Effector memory CD8-positive, alpha-beta T cell (primary cell): ENCODE data around the gene TMX4.

Experiments
- ATAC-seq: fragments of 150-1000 bp; cut with Tn5 transposase; replicated peaks from 2 replicates; pipeline ENCODE4 v1.10.0; 2021; ENCODE audit warnings: mild to moderate bottlenecking, moderate library complexity
- DNase-seq, 3 experiments: peaks; one replicate each; pipeline ENCODE4 v3.0.0; 2021
- H3K27ac Mint-ChIP-seq, 2 donors: one replicate each; pipeline ENCODE4 v1.8.0; 2022; ENCODE audit warnings: mild to moderate bottlenecking in 2 of 2, mixed read lengths in 2 of 2, moderate library complexity in 2 of 2
- H3K27me3 Mint-ChIP-seq, 2 donors: one replicate each; pipeline ENCODE4 v1.8.0; 2022; ENCODE audit warnings: mixed read lengths in 2 of 2
- H3K36me3 Mint-ChIP-seq: one replicate; pipeline ENCODE4 v1.8.0; 2022; ENCODE audit warnings: mild to moderate bottlenecking, moderate library complexity, mixed read lengths; ENCODE audit not compliant: insufficient read depth
- H3K4me1 Mint-ChIP-seq, 2 donors: one replicate each; pipeline ENCODE4 v1.8.0; 2022; ENCODE audit warnings: low read depth in 2 of 2, mixed read lengths in 2 of 2
- H3K4me3 Mint-ChIP-seq, 2 donors: one replicate each; pipeline ENCODE4 v1.8.0; 2022; ENCODE audit warnings: mild to moderate bottlenecking in 2 of 2, mixed read lengths in 2 of 2, moderate library complexity in 2 of 2
- H3K9me3 Mint-ChIP-seq, 2 donors: one replicate each; pipeline ENCODE4 v1.8.0; 2022; ENCODE audit warnings: mixed read lengths in 2 of 2
- total RNA-seq, 9 experiments: gene quantifications; one replicate each; lab custom pipeline; 2026; lab: John Stamatoyannopoulos, UW

The TMX4 gene, protein sequence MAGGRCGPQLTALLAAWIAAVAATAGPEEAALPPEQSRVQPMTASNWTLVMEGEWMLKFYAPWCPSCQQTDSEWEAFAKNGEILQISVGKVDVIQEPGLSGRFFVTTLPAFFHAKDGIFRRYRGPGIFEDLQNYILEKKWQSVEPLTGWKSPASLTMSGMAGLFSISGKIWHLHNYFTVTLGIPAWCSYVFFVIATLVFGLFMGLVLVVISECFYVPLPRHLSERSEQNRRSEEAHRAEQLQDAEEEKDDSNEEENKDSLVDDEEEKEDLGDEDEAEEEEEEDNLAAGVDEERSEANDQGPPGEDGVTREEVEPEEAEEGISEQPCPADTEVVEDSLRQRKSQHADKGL
- total RNA-seq: 65.3 to 181 (median 122) reads per million in 9 experiments

DNA sequence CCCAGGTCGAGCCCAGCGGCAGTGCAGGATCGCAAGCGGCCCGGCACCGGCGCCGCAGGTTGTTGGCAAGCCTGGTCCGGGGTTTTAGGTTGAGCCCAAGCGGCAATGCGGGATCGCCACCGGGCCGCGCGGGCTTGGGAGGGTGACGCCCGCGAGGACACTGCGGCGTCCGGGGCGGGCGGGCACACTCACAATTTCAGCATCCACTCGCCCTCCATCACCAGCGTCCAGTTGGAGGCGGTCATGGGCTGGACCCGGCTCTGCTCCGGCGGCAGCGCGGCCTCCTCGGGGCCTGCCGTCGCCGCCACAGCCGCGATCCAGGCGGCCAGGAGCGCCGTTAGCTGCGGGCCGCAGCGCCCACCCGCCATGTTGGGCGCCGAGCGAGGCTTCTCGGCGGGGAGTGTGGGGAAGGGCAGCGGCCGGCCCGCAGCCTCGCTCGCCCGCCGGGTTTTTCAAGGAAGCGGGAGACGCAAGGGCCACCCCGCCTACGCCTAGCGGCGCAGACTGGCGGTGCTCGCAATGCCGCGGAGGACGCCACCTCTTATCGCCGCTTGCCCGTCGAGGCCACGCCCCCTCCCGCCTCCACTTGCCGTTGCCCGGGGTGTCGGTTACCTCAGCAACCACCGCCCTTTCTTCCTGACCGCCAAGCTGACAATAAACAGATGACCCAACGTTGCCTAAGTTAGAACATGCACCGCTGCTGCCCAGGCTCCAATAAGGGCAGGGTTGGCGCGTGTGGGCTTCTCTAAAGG is at the start of gene TMX4:
TSS of gene TMX4 (minus strand) at position 516 of the 752 bp plus-strand sequence. CDS start at position 368, 148 bp downstream.
- Mint-ChIP-seq H3K27ac (peak within 1 kb of the TSS; percentile 92 to 94), H3K4me1 (peaks cover 25 to 38% of the 10 kb centered on the region in 2 donors), H3K36me3 (peaks cover 32% of the 10 kb centered on the region), H3K9me3 (no peaks in the 10 kb centered on the region), H3K4me3 (peak within 1 kb of the TSS; percentile 83 to 90), H3K27me3 (no peaks in the 10 kb centered on the region)
- DNase-seq (peak; percentile 87 to 93 (median 92)), ATAC-seq (peak; percentile 84)

DNA sequence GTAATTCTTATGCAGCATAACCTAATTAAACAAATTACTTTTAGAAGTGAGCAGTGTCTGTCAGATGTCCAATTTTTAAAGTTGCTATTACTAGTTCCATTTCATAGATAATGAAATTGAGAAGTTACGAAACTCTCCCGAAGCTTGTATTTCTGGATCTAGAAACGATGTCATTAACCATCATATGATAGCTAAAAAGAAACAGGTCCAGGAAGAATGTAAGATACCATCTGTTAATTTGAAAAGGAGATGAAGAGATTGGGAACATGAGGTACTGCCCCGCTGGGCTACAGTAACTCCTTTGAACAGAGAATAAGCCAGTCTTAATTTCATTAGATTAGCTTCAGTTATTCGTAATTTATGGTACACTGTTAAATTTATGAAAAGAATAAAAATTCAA is 47.5 kb upstream of the TMX4 start:
- Mint-ChIP-seq H3K4me3 (no peak overlapping the region), H3K4me1 (no peaks in the 10 kb centered on the region), H3K27ac (no peak overlapping the region), H3K27me3 (peaks cover 23 to 37% of the 10 kb centered on the region in 2 donors), H3K36me3 (no peaks in the 10 kb centered on the region), H3K9me3 (no peaks in the 10 kb centered on the region)
- no peak for ATAC-seq
- DNase-seq: no peak

DNA sequence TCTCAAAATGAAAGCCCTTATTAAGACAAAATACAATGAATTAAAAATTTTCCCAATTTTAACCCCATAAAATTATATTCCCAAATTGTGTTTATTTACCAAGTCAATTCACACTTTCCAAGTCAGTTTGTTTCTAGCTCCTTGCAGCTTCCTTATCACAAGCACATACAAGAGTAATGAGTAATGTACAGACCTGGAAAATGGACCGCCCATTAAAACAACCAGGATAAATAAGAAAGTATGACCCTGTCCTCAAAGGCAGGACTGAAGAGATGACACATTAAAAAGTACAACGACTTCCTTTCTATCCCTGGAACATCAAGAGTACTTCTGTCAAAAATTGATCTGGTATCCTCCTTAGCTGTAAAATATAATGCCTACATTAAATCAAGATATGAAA is 47.1 kb upstream of the TMX4 start:
- H3K4me3 Mint-ChIP-seq: no peak overlapping the region
- H3K36me3 Mint-ChIP-seq: no peaks in the 10 kb centered on the region
- DNase-seq (no peak), ATAC-seq (no peak)
- H3K9me3 Mint-ChIP-seq: no peaks in the 10 kb centered on the region
- no peaks in the 10 kb centered on the region for H3K4me1 Mint-ChIP-seq
- peaks cover 23 to 37% of the 10 kb centered on the region in 2 donors for H3K27me3 Mint-ChIP-seq
- H3K27ac Mint-ChIP-seq: no peak overlapping the region

DNA sequence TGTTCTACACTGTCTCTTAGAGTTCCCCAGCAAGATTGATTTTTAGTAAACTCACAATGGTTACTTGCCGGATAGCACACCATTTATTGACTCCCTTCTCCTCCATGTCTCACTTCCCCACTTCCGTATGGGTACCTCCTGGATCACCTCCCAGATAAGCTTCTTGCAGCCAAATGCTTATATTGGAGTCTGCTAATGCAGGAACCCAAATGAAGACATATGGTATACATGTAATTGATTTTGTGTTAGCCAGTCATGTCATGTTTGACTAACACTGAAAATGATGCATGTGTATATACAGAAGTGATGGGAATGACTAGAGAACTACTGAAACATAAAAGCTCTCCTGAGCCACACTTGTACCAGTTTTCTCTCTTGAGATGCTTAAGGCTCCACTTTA is 46.1 kb upstream of the TMX4 start:
- no peaks in the 10 kb centered on the region for H3K9me3 Mint-ChIP-seq
- H3K36me3 Mint-ChIP-seq: no peaks in the 10 kb centered on the region
- peaks cover 23 to 37% of the 10 kb centered on the region in 2 donors for H3K27me3 Mint-ChIP-seq
- no peak overlapping the region for H3K27ac Mint-ChIP-seq
- H3K4me3 Mint-ChIP-seq: no peak overlapping the region
- H3K4me1 Mint-ChIP-seq: no peaks in the 10 kb centered on the region
- ATAC-seq (no peak), DNase-seq (no peak)

DNA sequence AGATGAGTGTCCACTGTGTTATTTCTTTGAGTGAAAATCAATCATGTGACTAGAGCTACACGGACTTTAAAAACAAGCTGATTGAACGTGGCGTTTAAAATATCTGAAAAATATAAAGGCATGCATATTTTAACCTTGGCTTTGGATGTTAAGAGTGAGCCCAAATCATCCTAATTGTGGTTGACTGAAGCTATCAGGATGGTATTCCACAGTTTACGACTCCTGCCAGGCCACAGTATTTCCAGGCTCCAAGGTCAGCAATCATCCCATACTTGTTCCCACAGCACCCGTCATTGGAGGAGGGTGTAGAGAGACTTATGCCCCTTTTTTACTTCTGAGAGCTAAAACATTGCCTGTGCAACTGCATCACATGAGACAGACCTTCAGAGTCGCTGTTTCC is 43.2 kb upstream of the TMX4 start:
- peaks cover 19 to 30% of the 10 kb centered on the region in 2 donors for H3K27me3 Mint-ChIP-seq

DNA sequence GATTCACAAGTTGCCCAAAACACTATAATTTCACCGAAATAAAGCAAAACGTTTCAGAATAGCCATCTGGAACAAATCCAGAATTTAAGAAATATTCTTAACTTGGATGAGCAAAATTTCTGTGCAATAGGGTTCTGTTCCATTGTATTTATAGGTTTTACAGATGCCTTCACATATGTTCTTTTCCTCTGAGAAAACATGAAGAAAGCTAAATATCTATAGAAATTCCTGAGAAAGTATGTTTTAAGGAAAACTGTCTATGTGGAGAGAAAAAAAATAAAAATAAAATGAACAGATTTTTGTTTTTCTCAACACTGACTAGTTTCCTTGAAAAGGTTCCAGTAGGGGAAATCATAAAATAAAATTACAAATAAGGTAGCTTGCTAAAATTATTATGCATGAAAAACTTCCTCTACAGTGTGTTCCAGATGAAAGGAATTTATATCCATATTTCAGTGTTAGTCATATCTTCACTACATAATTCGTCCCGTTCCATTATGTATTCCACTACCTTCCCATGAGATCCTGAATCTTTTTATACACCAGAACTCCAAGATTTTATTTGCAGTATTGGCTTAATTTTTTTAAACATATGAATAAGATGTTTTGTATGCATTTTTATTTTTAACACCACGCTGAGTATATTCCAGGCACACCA is 42.4 kb upstream of the TMX4 start:
- no peaks in the 10 kb centered on the region for H3K36me3 Mint-ChIP-seq
- H3K27ac Mint-ChIP-seq: no peak overlapping the region
- H3K4me1 Mint-ChIP-seq: no peaks in the 10 kb centered on the region
- DNase-seq (no peak), ATAC-seq (no peak)
- H3K27me3 Mint-ChIP-seq: peaks cover 18 to 24% of the 10 kb centered on the region in 2 donors
- no peak overlapping the region for H3K4me3 Mint-ChIP-seq
- no peaks in the 10 kb centered on the region for H3K9me3 Mint-ChIP-seq

More for the DNA sequence above, 43.2 kb upstream of the TMX4 start:
- Mint-ChIP-seq H3K27ac (no peak overlapping the region), H3K4me1 (no peaks in the 10 kb centered on the region), H3K36me3 (no peaks in the 10 kb centered on the region), H3K4me3 (no peak overlapping the region), H3K9me3 (no peaks in the 10 kb centered on the region)
- ATAC-seq: no peak
- no peak for DNase-seq

DNA sequence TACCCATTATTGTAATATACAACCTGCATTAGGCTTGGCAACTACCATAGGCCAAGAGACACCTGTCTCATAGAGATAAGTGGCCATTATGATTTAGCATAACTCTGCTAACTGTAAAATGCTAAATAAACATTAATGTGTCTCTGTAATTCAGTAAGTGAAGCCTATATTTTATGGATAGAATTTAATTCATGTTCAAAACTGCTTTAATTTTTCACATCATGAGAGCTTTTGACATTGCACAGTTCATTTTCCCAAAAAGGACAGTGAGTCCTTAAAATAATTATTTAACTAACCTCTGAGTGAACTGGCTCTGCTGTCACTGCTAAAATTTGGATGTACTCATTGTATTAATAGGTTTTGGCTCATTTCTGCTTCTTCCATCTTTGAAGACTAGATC is 41.4 kb upstream of the TMX4 start:
- no peak overlapping the region for H3K4me3 Mint-ChIP-seq
- ATAC-seq: no peak
- no peak overlapping the region for H3K27ac Mint-ChIP-seq
- peaks cover 18 to 25% of the 10 kb centered on the region in 2 donors for H3K27me3 Mint-ChIP-seq
- DNase-seq: no peak
- H3K4me1 Mint-ChIP-seq: no peaks in the 10 kb centered on the region
- H3K9me3 Mint-ChIP-seq: no peaks in the 10 kb centered on the region
- no peaks in the 10 kb centered on the region for H3K36me3 Mint-ChIP-seq

DNA sequence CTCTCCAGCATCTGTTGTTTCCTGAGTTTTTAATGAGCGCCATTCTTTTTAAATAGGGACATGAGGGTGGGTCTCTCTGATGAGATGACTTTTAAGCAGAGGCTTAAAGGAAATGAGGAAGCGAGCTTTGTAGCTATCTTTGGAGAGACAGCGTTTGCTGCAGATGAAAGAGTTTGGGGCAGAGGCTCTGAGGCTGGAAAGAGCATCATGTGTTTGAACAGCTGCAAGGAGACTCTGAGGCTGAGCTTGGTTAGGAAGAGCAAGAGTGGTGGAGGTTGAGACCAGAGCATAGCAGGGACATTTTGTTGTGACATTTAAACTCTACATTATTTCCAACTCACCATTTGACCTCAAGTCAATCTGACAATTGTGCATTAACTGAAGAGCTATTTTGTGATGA is 38.3 kb upstream of the TMX4 start:
- Mint-ChIP-seq H3K9me3 (no peaks in the 10 kb centered on the region), H3K4me3 (no peak overlapping the region), H3K4me1 (no peaks in the 10 kb centered on the region), H3K36me3 (no peaks in the 10 kb centered on the region), H3K27me3 (peaks cover 6 to 7% of the 10 kb centered on the region in 2 donors), H3K27ac (no peak overlapping the region)
- no peak for ATAC-seq
- no peak for DNase-seq

DNA sequence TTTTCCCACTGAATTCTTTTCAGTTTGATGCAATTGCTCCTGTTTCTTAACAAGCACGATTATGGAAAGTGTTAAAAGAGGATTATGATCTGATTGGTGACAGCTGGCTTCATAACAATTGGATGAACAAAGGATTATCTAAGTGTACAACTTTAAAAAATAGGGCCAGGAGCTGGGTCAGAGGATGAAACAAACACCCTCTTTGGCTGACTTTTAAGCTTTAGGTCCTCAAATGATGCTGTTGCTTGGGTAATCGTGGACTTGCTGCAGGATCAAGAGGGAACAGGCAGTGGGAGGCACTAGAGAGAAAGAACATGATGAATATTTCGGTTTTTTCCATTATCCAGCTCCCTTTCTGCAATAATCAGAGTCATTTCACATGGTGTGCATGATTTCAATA is 35.5 kb upstream of the TMX4 start:
- ATAC-seq (no peak), DNase-seq (no peak)
- H3K27ac Mint-ChIP-seq: no peak overlapping the region
- H3K4me3 Mint-ChIP-seq: no peak overlapping the region
- H3K27me3 Mint-ChIP-seq: peaks cover 0 to 6% of the 10 kb centered on the region in 2 donors
- peaks cover 3 to 4% of the 10 kb centered on the region in 2 donors for H3K4me1 Mint-ChIP-seq
- no peaks in the 10 kb centered on the region for H3K36me3 Mint-ChIP-seq
- H3K9me3 Mint-ChIP-seq: no peaks in the 10 kb centered on the region

DNA sequence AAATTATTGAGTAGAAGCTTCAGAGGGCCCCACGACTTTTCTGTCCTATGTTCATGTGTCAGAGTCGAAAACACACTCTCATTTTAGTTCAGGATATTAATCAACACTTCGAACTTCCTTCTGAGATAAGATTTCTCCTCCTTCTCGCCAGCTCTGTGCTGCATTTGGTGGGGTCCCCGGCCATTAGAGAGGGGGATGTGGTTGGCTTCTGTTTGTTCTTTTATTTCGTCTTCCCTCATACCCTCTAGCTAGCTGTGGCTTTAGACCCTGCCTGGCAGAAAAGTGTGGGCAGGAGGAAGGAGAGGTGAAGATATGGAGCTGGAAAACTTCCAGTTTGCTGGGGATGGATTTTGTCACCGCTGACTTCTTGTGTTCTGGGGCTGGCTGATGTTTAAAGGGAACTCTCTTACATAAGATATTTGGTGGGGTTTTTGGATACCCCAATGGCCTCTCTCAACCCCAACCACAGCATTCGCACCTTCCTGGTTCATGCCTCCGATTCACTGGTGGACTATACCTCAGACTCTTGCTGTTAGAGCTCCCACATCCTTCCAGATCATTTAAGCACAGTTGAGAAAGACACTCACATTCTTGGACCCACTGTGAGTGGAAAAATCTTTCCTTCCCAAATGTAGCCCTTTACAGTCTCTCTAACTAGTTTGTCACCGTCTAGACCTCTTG is 30.7 kb upstream of the TMX4 start:
- Mint-ChIP-seq H3K4me3 (no peak overlapping the region), H3K27me3 (peaks cover 2 to 8% of the 10 kb centered on the region in 2 donors), H3K4me1 (peaks cover 6 to 7% of the 10 kb centered on the region in 2 donors), H3K36me3 (no peaks in the 10 kb centered on the region), H3K9me3 (no peaks in the 10 kb centered on the region), H3K27ac (no peak overlapping the region)
- DNase-seq (no peak), ATAC-seq (peak; percentile 29)

DNA sequence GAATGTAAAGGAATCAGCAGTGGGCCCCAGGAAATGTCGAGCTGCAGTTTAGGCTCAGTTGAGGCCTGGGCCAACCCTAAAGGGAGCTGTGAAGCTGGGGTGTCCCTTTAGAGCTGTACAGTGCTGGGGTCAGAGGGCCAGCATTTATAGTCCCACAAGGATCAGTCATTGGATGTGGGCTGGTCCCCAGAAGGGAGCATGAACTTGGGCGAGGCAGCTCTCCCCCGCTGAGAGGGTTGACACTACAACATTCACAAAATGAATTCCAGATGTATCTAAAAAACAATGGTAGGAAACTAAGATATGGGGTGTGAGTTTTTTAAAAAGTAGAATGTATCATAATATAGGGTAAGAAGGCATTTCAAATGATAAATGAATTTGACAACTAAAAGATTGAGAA is 29.7 kb upstream of the TMX4 start:
- peaks cover 6 to 7% of the 10 kb centered on the region in 2 donors for H3K4me1 Mint-ChIP-seq
- no peak overlapping the region for H3K27ac Mint-ChIP-seq
- ATAC-seq: no peak
- H3K4me3 Mint-ChIP-seq: no peak overlapping the region
- no peaks in the 10 kb centered on the region for H3K9me3 Mint-ChIP-seq
- no peaks in the 10 kb centered on the region for H3K36me3 Mint-ChIP-seq
- no peak for DNase-seq
- peaks cover 5 to 13% of the 10 kb centered on the region in 2 donors for H3K27me3 Mint-ChIP-seq

DNA sequence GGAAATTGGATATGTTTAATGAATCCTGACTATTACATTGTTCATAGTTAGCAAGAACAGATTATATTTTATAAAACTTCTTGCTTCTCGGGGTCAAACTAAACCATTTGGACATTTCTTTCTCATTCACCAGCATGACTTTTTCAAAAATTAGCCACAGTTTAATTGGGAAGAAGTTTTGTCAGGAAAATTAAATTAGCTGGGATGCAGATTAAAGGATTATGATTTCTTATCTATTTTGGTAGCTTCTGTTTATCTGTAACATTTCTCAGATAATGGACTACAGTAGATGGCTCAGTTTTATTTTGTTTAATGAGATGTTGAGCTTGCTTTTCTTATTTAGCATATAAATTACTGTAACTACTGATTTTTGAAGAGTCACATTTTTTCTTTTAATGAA is 26.4 kb upstream of the TMX4 start:
- peaks cover 8 to 9% of the 10 kb centered on the region in 2 donors for H3K4me1 Mint-ChIP-seq
- H3K27ac Mint-ChIP-seq: no peak overlapping the region

DNA sequence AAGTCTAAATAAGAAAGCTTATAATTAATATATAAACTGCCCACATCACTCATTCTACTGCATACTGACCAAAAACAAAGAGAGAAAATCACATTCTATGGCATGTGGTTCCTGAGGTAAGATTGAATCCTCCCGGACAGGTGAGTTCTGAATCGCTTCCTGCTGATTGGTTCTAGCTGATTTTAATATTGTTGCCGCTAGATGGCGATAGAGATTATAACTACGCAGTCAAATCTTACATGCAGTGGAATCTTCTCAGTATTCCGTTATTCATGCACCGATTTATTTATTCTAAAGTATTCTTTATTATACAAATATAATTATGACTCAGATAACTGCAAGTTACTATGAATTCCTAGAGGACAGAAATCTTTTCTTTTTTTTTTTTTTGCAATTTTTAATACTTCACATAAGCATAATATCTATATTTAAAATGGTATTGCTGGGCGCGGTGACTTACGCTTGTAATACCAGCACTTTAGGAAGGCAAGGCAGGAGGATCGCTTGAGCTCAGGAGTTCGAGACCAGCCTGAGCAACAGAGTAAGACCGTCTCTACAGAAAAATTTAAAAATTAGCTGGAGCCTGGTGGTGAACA is 24.2 kb upstream of the TMX4 start:
- ATAC-seq (peak; percentile 82), DNase-seq (peak; percentile 45 to 55 (median 47))
- Mint-ChIP-seq H3K9me3 (no peaks in the 10 kb centered on the region), H3K4me3 (no peak overlapping the region), H3K4me1 (peaks cover 3 to 4% of the 10 kb centered on the region in 2 donors), H3K36me3 (no peaks in the 10 kb centered on the region), H3K27ac (no peak overlapping the region), H3K27me3 (peaks cover 12 to 23% of the 10 kb centered on the region in 2 donors)

More for the DNA sequence above, 26.4 kb upstream of the TMX4 start:
- Mint-ChIP-seq H3K27me3 (peaks cover 12 to 23% of the 10 kb centered on the region in 2 donors), H3K36me3 (no peaks in the 10 kb centered on the region), H3K9me3 (no peaks in the 10 kb centered on the region), H3K4me3 (no peak overlapping the region)
- DNase-seq: no peak
- no peak for ATAC-seq
